ENCODE data around the gene FMNL2.

The FMNL2 gene

DNA sequence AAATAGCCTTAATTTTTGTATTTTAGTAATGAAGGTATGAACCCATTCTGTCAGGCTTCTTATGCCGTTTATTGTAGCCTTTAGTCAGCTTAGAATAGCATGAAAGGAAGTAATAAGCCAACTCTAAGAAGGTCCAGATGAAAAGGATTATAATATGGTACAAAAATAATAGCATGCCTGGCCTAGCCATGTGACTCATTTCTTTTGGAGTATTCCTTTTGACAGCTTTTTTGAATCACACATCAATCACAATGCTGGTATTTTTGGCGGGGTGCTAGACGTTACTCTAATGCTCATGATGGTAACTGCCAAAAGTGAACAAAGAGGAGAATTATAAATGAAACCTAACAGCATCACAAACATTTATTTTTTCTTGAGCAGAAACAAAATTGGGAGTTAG, 19.9 kb downstream of the FMNL2 start:
- H3K36me3 ChIP-seq (ENCODE audit: insufficient read depth, low read length): no peaks in the 10 kb centered on the region
- no peaks in the 10 kb centered on the region for H4K20me1 ChIP-seq (ENCODE audit: insufficient read depth, low read length)
- no peak overlapping the region for H3K4me2 ChIP-seq (ENCODE audit: low read length)
- no peaks in the 10 kb centered on the region for H3K79me2 ChIP-seq (ENCODE audit: insufficient read depth, low read length)
- TF ChIP-seq, protein P1, sequence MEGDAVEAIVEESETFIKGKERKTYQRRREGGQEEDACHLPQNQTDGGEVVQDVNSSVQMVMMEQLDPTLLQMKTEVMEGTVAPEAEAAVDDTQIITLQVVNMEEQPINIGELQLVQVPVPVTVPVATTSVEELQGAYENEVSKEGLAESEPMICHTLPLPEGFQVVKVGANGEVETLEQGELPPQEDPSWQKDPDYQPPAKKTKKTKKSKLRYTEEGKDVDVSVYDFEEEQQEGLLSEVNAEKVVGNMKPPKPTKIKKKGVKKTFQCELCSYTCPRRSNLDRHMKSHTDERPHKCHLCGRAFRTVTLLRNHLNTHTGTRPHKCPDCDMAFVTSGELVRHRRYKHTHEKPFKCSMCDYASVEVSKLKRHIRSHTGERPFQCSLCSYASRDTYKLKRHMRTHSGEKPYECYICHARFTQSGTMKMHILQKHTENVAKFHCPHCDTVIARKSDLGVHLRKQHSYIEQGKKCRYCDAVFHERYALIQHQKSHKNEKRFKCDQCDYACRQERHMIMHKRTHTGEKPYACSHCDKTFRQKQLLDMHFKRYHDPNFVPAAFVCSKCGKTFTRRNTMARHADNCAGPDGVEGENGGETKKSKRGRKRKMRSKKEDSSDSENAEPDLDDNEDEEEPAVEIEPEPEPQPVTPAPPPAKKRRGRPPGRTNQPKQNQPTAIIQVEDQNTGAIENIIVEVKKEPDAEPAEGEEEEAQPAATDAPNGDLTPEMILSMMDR (IDR thresholded peaks at IDR 0.05; ENCODE audit: low read length): no peak
- no peak for TF ChIP-seq EZH2 (IDR thresholded peaks at IDR 0.05; ENCODE audit: borderline replicate concordance, low read length)
- no peaks in the 10 kb centered on the region for H3K27me3 ChIP-seq (ENCODE audit: insufficient read depth, low read length)
- H3K27ac ChIP-seq (ENCODE audit: low read depth, low read length, poor library complexity, severe bottlenecking): no peak overlapping the region
- no peaks in the 10 kb centered on the region for H3K9me3 ChIP-seq (ENCODE audit: low read length)
- H3F3A ChIP-seq (ENCODE audit: insufficient read depth, low read length): no peaks in the 10 kb centered on the region
- H3K4me1 ChIP-seq (ENCODE audit: insufficient read depth, low read length, severe bottlenecking): no peaks in the 10 kb centered on the region
- H3K9me2 ChIP-seq (ENCODE audit: low read depth, low read length): no peaks in the 10 kb centered on the region
- no peak overlapping the region for H2AFZ ChIP-seq (ENCODE audit: low read length)
- no peak overlapping the region for H3K4me3 ChIP-seq (ENCODE audit: low read depth, low read length, poor library complexity, severe bottlenecking)
- no peak overlapping the region for H3K9ac ChIP-seq (ENCODE audit: low read length)

DNA sequence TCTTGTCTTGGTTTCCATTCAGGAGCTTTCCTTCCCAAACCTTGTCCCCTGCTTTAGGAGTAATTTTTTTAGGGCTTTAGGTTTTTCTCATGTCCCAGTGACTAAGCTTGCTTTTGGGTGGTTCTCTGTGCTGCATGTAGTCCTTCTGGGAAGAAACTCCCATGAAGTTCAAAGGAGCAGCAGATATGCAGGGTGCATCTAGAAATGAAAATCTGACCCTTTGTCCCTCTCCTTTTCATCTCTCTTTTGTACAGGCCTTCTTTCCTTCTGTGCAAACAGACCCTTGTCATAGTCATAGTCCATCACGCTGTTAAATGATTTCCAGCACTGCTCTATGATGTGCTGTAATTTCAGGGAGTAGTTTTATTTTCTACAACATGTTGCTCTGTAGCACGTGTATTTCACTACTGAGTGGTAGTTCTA, 20.4 kb downstream of the FMNL2 start:
- H3K79me2 ChIP-seq (ENCODE audit: insufficient read depth, low read length): no peaks in the 10 kb centered on the region

DNA sequence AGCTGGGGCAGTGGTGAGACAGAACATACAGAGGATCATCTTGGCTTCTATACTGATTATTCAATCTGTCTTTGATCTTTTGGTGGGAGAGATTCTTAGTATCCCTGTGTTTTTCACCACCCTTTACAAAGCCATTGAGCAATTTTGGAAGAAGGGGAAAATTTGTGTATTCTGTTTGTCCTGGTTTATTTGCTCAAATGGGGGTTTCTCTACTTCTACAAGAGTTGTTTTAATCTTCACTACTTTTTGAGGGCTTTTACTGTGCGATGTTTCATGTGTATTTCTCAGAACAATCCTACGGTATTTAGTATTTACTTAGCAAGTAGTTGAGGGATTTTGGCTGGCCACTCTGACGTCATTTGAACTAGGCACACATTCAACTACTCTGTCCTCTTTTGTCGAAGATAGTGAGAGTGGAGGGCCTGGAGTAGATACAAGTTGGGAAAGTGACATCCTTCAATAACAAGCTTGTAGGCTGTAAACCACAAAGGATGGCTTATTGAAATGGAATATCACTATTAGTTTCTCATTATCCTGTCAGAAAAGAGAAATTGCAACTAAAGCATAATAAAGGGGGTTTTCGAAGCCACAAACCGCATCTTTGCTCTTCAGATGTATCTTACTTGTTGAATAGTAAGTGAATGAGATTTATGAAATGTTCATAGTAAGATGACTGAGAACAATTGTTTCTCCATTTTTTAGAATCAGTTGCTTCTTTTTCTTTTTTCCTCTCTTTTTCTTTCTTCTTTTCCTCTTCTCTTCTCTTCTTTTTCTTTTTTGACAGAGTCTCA, 24.8 kb downstream of the FMNL2 start:
- H4K20me1 ChIP-seq (ENCODE audit: insufficient read depth, low read length): no peaks in the 10 kb centered on the region
- H3K9ac ChIP-seq (ENCODE audit: low read length): no peak overlapping the region
- no peak overlapping the region for H2AFZ ChIP-seq (ENCODE audit: low read length)
- no peaks in the 10 kb centered on the region for H3K9me3 ChIP-seq (ENCODE audit: low read length)
- no peak overlapping the region for H3K4me3 ChIP-seq (ENCODE audit: low read depth, low read length, poor library complexity, severe bottlenecking)
- TF ChIP-seq, protein P1 (IDR thresholded peaks at IDR 0.05; ENCODE audit: low read length): no peak
- TF ChIP-seq EZH2 (IDR thresholded peaks at IDR 0.05; ENCODE audit: borderline replicate concordance, low read length): no peak
- no peaks in the 10 kb centered on the region for H3K27me3 ChIP-seq (ENCODE audit: insufficient read depth, low read length)
- H3K4me2 ChIP-seq (ENCODE audit: low read length): no peak overlapping the region
- H3F3A ChIP-seq (ENCODE audit: insufficient read depth, low read length): no peaks in the 10 kb centered on the region
- H3K9me2 ChIP-seq (ENCODE audit: low read depth, low read length): no peaks in the 10 kb centered on the region
- no peak overlapping the region for H3K27ac ChIP-seq (ENCODE audit: low read depth, low read length, poor library complexity, severe bottlenecking)
- H3K79me2 ChIP-seq (ENCODE audit: insufficient read depth, low read length): no peaks in the 10 kb centered on the region
- H3K4me1 ChIP-seq (ENCODE audit: insufficient read depth, low read length, severe bottlenecking): no peaks in the 10 kb centered on the region
- no peaks in the 10 kb centered on the region for H3K36me3 ChIP-seq (ENCODE audit: insufficient read depth, low read length)

More for the DNA sequence above, 20.4 kb downstream of the FMNL2 start:
- Histone ChIP-seq H3F3A (ENCODE audit: insufficient read depth, low read length) (no peaks in the 10 kb centered on the region), H2AFZ (ENCODE audit: low read length) (no peak overlapping the region), H4K20me1 (ENCODE audit: insufficient read depth, low read length) (no peaks in the 10 kb centered on the region), H3K9ac (ENCODE audit: low read length) (no peak overlapping the region), H3K27ac (ENCODE audit: low read depth, low read length, poor library complexity, severe bottlenecking) (no peak overlapping the region), H3K4me2 (ENCODE audit: low read length) (no peak overlapping the region), H3K36me3 (ENCODE audit: insufficient read depth, low read length) (no peaks in the 10 kb centered on the region), H3K9me3 (ENCODE audit: low read length) (no peaks in the 10 kb centered on the region), H3K9me2 (ENCODE audit: low read depth, low read length) (no peaks in the 10 kb centered on the region), H3K27me3 (ENCODE audit: insufficient read depth, low read length) (no peaks in the 10 kb centered on the region), H3K4me3 (ENCODE audit: low read depth, low read length, poor library complexity, severe bottlenecking) (no peak overlapping the region), H3K4me1 (ENCODE audit: insufficient read depth, low read length, severe bottlenecking) (no peaks in the 10 kb centered on the region)
- TF ChIP-seq EZH2 (IDR thresholded peaks at IDR 0.05; ENCODE audit: borderline replicate concordance, low read length): no peak
- TF ChIP-seq, protein P1 (IDR thresholded peaks at IDR 0.05; ENCODE audit: low read length): no peak
